Suprapubic skin (tissue), 4 donors: ENCODE data around the gene EGFR. TPM values are rescaled to one million over a fixed set of nuclear protein-coding genes. Genes with fewer than 3 reads are reported as not detected.

Experiments
- DNase-seq, 2 donors: peaks; one replicate each; pipeline ENCODE4 v3.0.0-alpha.2; 2019; ENCODE audit warnings: low spot score in 2 of 2
- H3K27ac ChIP-seq: fragments of 200-600 bp; sonication (generic); one replicate; pipeline ENCODE4 v1.5.1; 2019
- H3K27me3 ChIP-seq: fragments of 200-600 bp; sonication (generic); one replicate; pipeline ENCODE4 v1.5.1; 2019
- H3K36me3 ChIP-seq: fragments of 200-600 bp; sonication (generic); one replicate; pipeline ENCODE4 v1.5.1; 2019
- H3K4me1 ChIP-seq: fragments of 200-600 bp; sonication (generic); one replicate; pipeline ENCODE4 v1.5.1; 2019
- H3K4me3 ChIP-seq: fragments of 200-600 bp; sonication (generic); one replicate; pipeline ENCODE4 v1.5.1; 2019; ENCODE audit warnings: mild to moderate bottlenecking
- H3K9me3 ChIP-seq: fragments of 200-600 bp; sonication (generic); one replicate; pipeline ENCODE4 v1.5.1; 2019
- CTCF ChIP-seq, 2 donors: fragments of 200-600 bp in 1 of 2; fragments of 450-650 bp in 1 of 2; sonication (generic) in 1 of 2; IDR thresholded peaks; one replicate each; pipeline ENCODE4 v1.5.1; 2016 to 2019; ENCODE audit warnings: antibody characterized with exemption in 2 of 2, mild to moderate bottlenecking in 1 of 2, moderate library complexity in 1 of 2
- EP300 ChIP-seq: sonication (generic); formaldehyde crosslinking; IDR thresholded peaks from one replicate; pipeline ENCODE4 v1.6.1; 2017; ENCODE audit warnings: antibody characterized with exemption
- POLR2A ChIP-seq, 2 donors: fragments of 450-650 bp; IDR thresholded peaks; one replicate each; pipeline ENCODE4 v1.6.1; 2017; ENCODE audit warnings: antibody characterized with exemption in 2 of 2, mild to moderate bottlenecking in 2 of 2, moderate library complexity in 2 of 2
- POLR2AphosphoS5 ChIP-seq, 3 donors: sonication (generic); formaldehyde crosslinking; IDR thresholded peaks; one replicate each; pipeline ENCODE4 v1.6.1; 2017; ENCODE audit warnings: antibody characterized with exemption in 3 of 3
- WGBS: methylation state at CpG from one replicate; pipeline ENCODE4 v1.1.5; 2018; 5-methylcytosine and 5-hydroxymethylcytosine counted together
- total RNA-seq, 4 donors: library from RNA; depleted of rRNA; stranded (reverse); fragments of >200 nt; gene quantifications; one replicate each; pipeline ENCODE4 v1.1.0, GENCODE V29; 2016

The EGFR gene
- total RNA-seq, 4 donors from 2014 or later, result 231 to 341 (median 271) TPM

GRCh38 chr7:55192723-55193122 lies 173.9 kb downstream of the EGFR start:
- no peaks in the 10 kb centered on the region for H3K9me3 ChIP-seq
- TF ChIP-seq CTCF (IDR thresholded peaks at IDR 0.05), result no peak
- TF ChIP-seq POLR2A (IDR thresholded peaks at IDR 0.05), result no peak
- no peak for TF ChIP-seq POLR2AphosphoS5 (IDR thresholded peaks at IDR 0.05)
- TF ChIP-seq EP300, result no peak
- H3K36me3 ChIP-seq, result peaks cover 56% of the 10 kb centered on the region
- peaks cover 8% of the 10 kb centered on the region for H3K4me1 ChIP-seq
- 39% methylated on average over 7 of the region's 7 CpGs for WGBS
- no peak for DNase-seq
- H3K4me3 ChIP-seq, result no peak overlapping the region
- H3K27me3 ChIP-seq, result no peaks in the 10 kb centered on the region
- no peak overlapping the region for H3K27ac ChIP-seq

DNA sequence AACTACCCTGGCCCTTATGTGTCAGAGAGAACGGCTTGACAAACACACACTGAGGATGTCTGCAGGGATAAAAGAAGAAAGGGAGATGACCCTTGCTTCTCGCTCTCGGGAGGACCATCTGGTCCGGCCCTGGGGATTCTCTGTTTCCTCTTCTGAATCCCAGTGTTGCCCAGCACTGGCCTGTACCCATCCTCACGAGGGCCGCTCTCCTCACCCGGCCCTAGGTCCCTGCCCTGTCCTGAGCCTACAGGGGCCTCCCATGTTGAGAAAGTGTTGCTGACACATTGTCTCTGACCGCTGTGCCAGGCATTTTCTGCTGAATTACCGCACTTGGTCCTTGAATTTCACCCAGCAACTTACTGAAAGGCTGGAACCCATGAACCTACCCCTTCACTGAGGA lies 174.4 kb downstream of the EGFR start:
- no peak overlapping the region for H3K27ac ChIP-seq
- peak in 1 of 2 donors; percentile 43 for DNase-seq

GRCh38 chr7:55194522-55194921 lies 175.7 kb downstream of the EGFR start:
- Histone ChIP-seq H3K4me1 (peaks cover 7% of the 10 kb centered on the region), H3K27me3 (no peaks in the 10 kb centered on the region), H3K27ac (no peak overlapping the region), H3K4me3 (no peak overlapping the region), H3K9me3 (no peaks in the 10 kb centered on the region), H3K36me3 (peaks cover 58% of the 10 kb centered on the region)
- WGBS, result 87% methylated on average over 6 of the region's 6 CpGs
- DNase-seq, result peak in 1 of 2 donors; percentile 31
- no peak for TF ChIP-seq EP300
- no peak for TF ChIP-seq POLR2A (IDR thresholded peaks at IDR 0.05)
- no peak for TF ChIP-seq CTCF (IDR thresholded peaks at IDR 0.05)

More for the DNA sequence above, 174.4 kb downstream of the EGFR start:
- TF ChIP-seq POLR2A (IDR thresholded peaks at IDR 0.05) (no peak), CTCF (IDR thresholded peaks at IDR 0.05) (no peak), POLR2AphosphoS5 (IDR thresholded peaks at IDR 0.05) (no peak), EP300 (no peak)
- WGBS, result 86% methylated on average over 9 of the region's 9 CpGs
- H3K9me3 ChIP-seq, result no peaks in the 10 kb centered on the region
- H3K36me3 ChIP-seq, result peaks cover 52% of the 10 kb centered on the region
- H3K27me3 ChIP-seq, result no peaks in the 10 kb centered on the region
- H3K4me3 ChIP-seq, result no peak overlapping the region
- H3K4me1 ChIP-seq, result peaks cover 7% of the 10 kb centered on the region

DNA sequence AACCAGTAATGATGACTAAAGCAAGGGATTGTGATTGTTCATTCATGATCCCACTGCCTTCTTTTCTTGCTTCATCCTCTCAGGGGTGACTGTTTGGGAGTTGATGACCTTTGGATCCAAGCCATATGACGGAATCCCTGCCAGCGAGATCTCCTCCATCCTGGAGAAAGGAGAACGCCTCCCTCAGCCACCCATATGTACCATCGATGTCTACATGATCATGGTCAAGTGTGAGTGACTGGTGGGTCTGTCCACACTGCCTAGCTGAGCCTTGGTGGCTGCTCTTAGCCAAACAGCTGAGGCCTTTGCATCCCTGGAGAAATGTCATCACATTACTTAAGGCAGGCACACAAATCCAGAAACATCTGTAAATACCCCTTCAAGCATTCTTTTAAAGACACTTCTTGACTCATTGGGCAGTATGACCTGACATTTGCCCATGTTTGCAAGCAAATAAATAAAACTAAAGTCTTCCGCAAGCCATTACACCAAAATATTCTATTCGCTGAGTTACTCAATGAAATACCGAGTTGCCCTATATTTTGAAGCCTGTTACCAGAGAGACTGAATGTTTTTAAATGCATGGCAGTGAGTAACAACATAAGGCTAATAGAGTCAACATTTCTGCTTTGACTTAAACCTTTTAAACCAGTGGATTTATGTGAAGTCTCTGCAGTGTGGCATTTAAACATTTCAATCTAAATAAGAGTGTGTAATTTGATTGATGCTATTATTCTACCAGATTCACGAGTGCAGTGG lies 180.0 kb downstream of the EGFR start:
- no peak for TF ChIP-seq POLR2AphosphoS5 (IDR thresholded peaks at IDR 0.05)
- TF ChIP-seq EP300, result no peak
- TF ChIP-seq POLR2A (IDR thresholded peaks at IDR 0.05), result no peak
- no peak overlapping the region for H3K4me3 ChIP-seq
- H3K27ac ChIP-seq, result no peak overlapping the region
- H3K36me3 ChIP-seq, result peaks cover 64% of the 10 kb centered on the region
- DNase-seq, result no peak
- no peaks in the 10 kb centered on the region for H3K4me1 ChIP-seq
- no peaks in the 10 kb centered on the region for H3K9me3 ChIP-seq
- H3K27me3 ChIP-seq, result no peaks in the 10 kb centered on the region
- WGBS, result 94% methylated on average over 8 of the region's 8 CpGs

DNA sequence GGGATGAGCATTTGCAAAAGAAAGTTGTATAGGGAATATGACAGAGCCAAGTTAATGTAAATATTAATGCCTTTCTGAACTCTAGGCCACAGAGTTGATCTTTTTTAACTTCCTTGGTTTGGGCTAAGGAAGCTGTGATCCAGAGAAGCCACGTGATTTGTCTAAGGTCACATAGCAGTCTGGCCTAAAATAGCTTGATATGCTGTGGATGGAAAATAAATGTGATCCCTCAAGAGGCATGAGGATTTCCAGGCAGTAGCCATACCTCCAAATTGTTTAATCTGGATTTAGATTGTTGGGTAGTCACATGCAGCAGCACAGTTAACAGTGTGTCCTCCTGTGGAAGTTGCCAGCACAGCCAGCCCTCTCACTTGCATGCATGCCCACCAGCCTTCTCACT lies 180.6 kb downstream of the EGFR start:
- Histone ChIP-seq H3K9me3 (no peaks in the 10 kb centered on the region), H3K36me3 (peaks cover 66% of the 10 kb centered on the region), H3K27ac (no peak overlapping the region), H3K4me1 (no peaks in the 10 kb centered on the region), H3K4me3 (no peak overlapping the region), H3K27me3 (no peaks in the 10 kb centered on the region)
- no peak for TF ChIP-seq EP300
- TF ChIP-seq CTCF (IDR thresholded peaks at IDR 0.05), result no peak
- TF ChIP-seq POLR2AphosphoS5 (IDR thresholded peaks at IDR 0.05), result no peak
- WGBS, result 80% methylated on average over 1 of the region's 1 CpG
- DNase-seq, result no peak
